ENCODE results near the gene MICU2.
A peak's percentile ranks its signal among the peaks of the same experiment; 100 is the strongest.

Gene MICU2, protein sequence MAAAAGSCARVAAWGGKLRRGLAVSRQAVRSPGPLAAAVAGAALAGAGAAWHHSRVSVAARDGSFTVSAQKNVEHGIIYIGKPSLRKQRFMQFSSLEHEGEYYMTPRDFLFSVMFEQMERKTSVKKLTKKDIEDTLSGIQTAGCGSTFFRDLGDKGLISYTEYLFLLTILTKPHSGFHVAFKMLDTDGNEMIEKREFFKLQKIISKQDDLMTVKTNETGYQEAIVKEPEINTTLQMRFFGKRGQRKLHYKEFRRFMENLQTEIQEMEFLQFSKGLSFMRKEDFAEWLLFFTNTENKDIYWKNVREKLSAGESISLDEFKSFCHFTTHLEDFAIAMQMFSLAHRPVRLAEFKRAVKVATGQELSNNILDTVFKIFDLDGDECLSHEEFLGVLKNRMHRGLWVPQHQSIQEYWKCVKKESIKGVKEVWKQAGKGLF
- total RNA-seq, result 30.4 to 89.3 (median 70.5) reads per million in 9 experiments

DNA sequence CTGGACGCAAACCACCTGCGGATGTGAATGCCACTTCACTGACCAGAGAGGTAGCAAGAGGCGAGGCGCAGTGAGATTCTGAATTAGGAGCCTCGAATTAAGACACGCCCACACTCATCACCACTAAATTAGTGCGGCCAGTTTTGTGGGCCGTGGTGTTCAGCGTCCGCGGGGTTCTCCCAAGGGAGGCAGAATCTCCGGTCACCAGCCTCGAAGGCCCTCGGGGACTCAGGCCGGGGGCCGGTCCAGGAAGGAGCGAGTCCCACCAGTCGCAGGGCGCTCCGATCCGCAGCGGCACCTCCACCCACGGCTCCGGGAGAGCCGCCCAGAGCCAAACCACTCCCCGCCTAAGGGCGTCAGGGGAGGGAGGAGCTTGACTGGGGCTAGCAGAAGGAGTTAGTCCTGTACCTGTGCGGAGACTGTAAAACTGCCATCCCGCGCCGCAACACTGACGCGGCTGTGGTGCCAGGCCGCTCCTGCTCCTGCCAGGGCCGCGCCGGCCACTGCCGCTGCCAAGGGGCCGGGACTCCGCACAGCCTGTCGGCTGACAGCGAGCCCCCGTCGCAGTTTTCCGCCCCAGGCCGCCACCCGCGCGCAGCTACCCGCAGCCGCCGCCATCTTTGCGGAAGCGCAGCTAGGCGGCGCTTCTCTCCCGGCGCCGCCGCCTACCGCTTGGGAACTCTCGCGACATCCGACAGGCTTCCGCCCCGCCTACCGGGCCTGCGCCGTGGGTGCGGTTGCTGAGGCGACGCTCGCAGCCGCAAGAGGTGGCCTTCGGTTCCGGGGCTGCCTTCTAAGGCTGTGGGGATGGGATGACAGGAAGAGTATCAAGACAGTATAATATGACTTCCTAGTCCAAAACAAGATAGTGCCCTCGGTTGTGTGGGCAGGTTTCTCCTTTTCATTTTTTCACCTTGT, at the start of gene MICU2:
Gene MICU2, minus strand, starts transcription at position 640 of the 918 bp plus-strand sequence. Its CDS starts 22 bp downstream, at position 618.
- peak; percentile 95 to 96 (median 96) for DNase-seq
- peak; percentile 89 for ATAC-seq (replicated peaks)
- Mint-ChIP-seq H3K4me1 (ENCODE audit: low read depth in 2 of 2) (peaks cover 28 to 37% of the 10 kb centered on the region in 2 donors), H3K4me3 (peak within 1 kb of the TSS; percentile 76 to 90), H3K9me3 (no peaks in the 10 kb centered on the region), H3K27me3 (peaks cover 12 to 18% of the 10 kb centered on the region in 2 donors), H3K27ac (peak within 1 kb of the TSS; percentile 94 to 95), H3K36me3 (ENCODE audit: insufficient read depth) (peaks cover 26% of the 10 kb centered on the region)

DNA sequence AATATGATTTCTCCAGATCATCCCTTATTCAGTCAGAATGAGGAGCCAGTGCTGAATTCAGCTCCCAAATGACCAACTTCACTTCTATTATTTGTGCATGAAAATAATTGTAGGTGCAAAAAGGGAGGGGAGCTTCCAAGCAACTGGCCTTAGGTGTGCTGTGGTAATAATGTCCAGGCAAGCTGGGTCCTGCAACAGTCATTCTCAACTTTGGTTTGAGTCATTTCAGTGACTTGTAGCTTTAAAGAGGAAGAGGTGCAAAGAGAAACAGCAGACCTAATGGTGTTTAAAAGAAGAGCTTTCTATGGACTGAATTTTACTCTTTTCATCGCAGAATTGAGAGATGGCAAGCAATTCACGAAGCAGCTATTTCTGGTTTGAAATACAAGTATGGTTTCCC, 37.7 kb upstream of the MICU2 start:
- H3K27ac Mint-ChIP-seq, result no peak overlapping the region
- H3K27me3 Mint-ChIP-seq, result peaks cover 5 to 12% of the 10 kb centered on the region in 2 donors
- no peaks in the 10 kb centered on the region for H3K9me3 Mint-ChIP-seq
- H3K4me3 Mint-ChIP-seq, result no peak overlapping the region
- DNase-seq (no peak), ATAC-seq (replicated peaks) (no peak)
- H3K36me3 Mint-ChIP-seq (ENCODE audit: insufficient read depth), result no peaks in the 10 kb centered on the region
- peaks cover 4 to 11% of the 10 kb centered on the region in 2 donors for H3K4me1 Mint-ChIP-seq (ENCODE audit: low read depth in 2 of 2)

DNA sequence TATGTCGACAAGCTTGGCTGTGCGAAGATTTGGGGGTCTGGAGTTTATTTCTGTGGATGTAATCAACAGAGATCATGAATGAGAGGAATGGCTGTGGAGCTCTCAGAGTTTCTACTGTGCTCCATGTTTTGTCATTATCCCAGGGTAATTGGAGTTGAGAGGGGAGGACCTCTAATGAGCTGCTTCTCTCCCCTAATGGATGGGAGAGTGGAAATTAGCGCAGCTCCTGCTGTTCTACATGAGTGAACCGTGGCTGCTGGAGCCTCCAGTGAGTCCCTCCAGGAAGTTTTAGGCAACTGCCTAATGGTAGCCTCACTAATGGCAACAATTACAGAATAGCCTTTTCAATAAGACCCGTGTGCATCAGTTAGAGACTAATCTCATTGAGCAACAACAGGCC, 35.6 kb upstream of the MICU2 start:
- no peaks in the 10 kb centered on the region for H3K9me3 Mint-ChIP-seq
- H3K27ac Mint-ChIP-seq, result no peak overlapping the region
- peaks cover 2% of the 10 kb centered on the region for H3K36me3 Mint-ChIP-seq (ENCODE audit: insufficient read depth)
- H3K4me3 Mint-ChIP-seq, result no peak overlapping the region
- ATAC-seq (replicated peaks) (no peak), DNase-seq (no peak)
- peaks cover 4 to 11% of the 10 kb centered on the region in 2 donors for H3K4me1 Mint-ChIP-seq (ENCODE audit: low read depth in 2 of 2)
- H3K27me3 Mint-ChIP-seq, result peaks cover 0 to 23% of the 10 kb centered on the region in 2 donors

DNA sequence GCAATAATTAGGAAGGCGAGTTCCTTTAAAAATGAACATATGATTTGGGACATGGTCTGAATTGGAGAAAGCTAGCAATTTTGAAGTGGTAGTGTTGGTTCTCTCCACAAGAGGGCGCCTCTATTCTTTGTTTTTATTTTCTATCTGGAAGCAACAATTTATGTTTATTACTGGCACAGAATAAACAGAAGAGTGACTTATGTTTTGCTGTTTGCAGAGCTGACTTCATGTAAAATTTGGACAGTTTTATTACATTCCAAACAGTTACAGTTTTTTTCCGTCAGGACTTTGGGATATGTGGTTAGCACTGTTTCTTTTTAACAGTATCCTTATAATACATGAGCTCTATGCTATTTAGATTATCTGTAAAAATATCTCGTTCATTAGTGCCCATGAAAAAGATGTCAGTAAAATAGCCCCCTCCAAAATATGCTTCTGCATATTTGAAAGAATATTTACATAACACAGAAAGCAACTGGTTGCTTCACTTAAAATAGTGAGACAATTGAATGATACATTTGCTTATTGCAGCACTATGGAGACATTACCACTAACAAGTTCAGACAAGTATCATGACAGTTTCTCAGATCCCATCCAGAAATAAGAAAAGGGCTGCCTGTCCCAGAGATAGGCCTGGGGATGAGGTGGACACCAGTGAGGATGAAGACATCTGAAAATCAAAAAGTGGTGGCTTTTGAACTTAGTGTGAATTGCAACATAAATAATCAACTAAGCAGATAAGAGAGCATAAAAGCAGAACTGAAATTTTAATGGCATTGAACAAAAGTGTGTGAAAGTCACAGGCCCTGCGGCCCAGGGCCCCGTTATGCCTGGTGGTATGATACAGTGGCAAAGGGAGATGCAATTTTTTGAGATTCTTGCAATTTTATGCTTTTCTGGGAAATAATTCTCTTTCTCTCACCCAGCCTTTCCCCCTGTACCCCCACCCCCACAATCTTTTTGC, 34.6 kb upstream of the MICU2 start:
- Mint-ChIP-seq H3K27ac (no peak overlapping the region), H3K27me3 (peaks cover 0 to 23% of the 10 kb centered on the region in 2 donors), H3K36me3 (ENCODE audit: insufficient read depth) (peaks cover 2% of the 10 kb centered on the region), H3K9me3 (no peaks in the 10 kb centered on the region), H3K4me1 (ENCODE audit: low read depth in 2 of 2) (peaks cover 4 to 11% of the 10 kb centered on the region in 2 donors), H3K4me3 (no peak overlapping the region)
- DNase-seq (peak; percentile 46 to 50 (median 47)), ATAC-seq (replicated peaks) (peak; percentile 48)

DNA sequence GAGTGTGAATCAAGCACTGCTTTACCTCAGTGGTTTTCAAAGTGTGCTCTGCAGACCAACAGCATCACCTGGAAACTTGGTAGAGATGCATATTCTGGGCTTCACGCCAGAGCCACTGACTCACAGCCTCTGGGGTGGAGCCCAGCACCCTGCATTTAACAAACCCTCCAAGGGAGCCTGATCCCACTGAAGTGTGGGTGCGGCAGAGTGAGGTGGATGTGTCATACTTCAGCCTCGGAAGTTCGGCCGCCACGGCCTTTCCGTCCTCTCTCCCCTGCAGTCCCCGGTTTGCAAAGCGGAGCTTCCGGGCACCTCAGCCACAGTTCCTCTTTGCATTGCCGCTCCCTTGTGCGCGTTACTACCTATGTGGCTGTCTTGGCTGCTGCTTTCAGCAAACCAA, 33.3 kb upstream of the MICU2 start:
- Mint-ChIP-seq H3K4me3 (peak overlapping the region in 1 of 2 donors; percentile 4), H3K9me3 (no peaks in the 10 kb centered on the region), H3K4me1 (ENCODE audit: low read depth in 2 of 2) (peaks cover 4 to 11% of the 10 kb centered on the region in 2 donors), H3K36me3 (ENCODE audit: insufficient read depth) (peaks cover 5% of the 10 kb centered on the region), H3K27me3 (peaks cover 0 to 23% of the 10 kb centered on the region in 2 donors), H3K27ac (no peak overlapping the region)
- DNase-seq (peak in 1 of 3 experiments; percentile 7), ATAC-seq (replicated peaks) (peak; percentile 82)

DNA sequence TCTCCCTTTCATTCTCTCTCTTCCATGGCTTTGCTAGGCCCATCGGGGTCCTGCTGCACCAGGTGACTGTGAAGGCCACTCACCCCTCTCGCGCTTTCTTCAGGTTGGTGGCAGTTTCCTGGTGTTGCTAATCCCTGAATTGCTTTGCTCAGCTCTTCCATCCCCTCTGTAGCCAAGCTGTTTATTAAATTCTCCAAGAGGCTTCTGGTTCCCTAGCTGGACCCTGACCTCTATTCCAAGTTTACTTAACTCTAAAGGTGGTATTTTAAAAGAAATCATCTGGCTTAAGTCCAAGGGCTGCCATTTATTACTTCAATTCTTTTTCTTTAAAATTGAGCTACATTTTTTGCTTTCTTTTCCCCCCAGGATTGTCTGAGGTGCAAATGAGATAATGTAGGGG, 32.7 kb upstream of the MICU2 start:
- peaks cover 4 to 11% of the 10 kb centered on the region in 2 donors for H3K4me1 Mint-ChIP-seq (ENCODE audit: low read depth in 2 of 2)
- no peak overlapping the region for H3K4me3 Mint-ChIP-seq
- no peak for ATAC-seq (replicated peaks)

DNA sequence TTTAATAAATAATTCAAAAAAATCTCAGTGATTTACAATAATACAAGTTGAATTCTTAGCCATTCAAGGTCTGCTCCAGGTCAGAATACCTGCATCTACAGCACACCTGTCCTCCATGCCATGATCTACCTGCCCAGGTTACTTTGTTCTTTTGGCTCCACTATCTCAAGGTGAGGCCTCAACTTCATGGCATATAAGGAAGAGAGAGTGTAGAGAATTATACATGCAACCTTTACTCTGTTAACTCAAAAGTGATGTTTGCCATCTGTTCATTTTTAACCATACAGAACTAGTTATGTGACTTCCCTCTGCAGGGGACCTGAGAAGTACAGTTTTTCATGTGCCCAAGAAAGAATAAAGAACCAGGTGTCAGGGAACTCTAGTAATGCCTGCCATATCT, 28.2 kb upstream of the MICU2 start:
- H3K9me3 Mint-ChIP-seq, result no peaks in the 10 kb centered on the region
- no peak for ATAC-seq (replicated peaks)
- H3K27ac Mint-ChIP-seq, result no peak overlapping the region
- peaks cover 16 to 33% of the 10 kb centered on the region in 2 donors for H3K27me3 Mint-ChIP-seq
- DNase-seq, result no peak
- H3K4me3 Mint-ChIP-seq, result no peak overlapping the region
- peaks cover 0 to 1% of the 10 kb centered on the region in 2 donors for H3K4me1 Mint-ChIP-seq (ENCODE audit: low read depth in 2 of 2)
- peaks cover 5% of the 10 kb centered on the region for H3K36me3 Mint-ChIP-seq (ENCODE audit: insufficient read depth)

More for the DNA sequence above, 32.7 kb upstream of the MICU2 start:
- DNase-seq, result no peak
- peaks cover 3 to 29% of the 10 kb centered on the region in 2 donors for H3K27me3 Mint-ChIP-seq
- H3K36me3 Mint-ChIP-seq (ENCODE audit: insufficient read depth), result peaks cover 5% of the 10 kb centered on the region
- H3K27ac Mint-ChIP-seq, result no peak overlapping the region
- no peaks in the 10 kb centered on the region for H3K9me3 Mint-ChIP-seq

DNA sequence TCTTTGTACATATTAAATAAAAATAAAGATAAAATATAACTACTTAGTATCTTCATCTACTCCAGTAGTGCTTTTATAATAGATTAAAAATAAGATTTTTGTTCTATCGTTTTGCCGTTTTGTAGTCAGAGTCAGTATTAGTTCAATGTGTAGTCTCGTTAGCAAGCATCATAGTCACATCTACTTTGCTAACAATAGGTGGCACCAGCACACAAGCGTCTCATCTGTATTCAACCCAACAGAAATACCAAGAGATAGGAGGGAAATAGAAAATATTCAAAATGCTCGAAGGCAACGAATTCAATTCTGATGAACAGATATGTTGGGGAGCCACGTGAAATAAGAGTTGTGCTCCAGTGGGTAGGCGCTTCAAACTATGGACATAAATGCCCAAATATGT, 21.4 kb upstream of the MICU2 start:
- Mint-ChIP-seq H3K4me3 (no peak overlapping the region), H3K27ac (no peak overlapping the region), H3K4me1 (ENCODE audit: low read depth in 2 of 2) (no peaks in the 10 kb centered on the region), H3K36me3 (ENCODE audit: insufficient read depth) (no peaks in the 10 kb centered on the region), H3K9me3 (no peaks in the 10 kb centered on the region), H3K27me3 (peaks cover 6% of the 10 kb centered on the region in 2 donors)
- DNase-seq (no peak), ATAC-seq (replicated peaks) (peak; percentile 40)

DNA sequence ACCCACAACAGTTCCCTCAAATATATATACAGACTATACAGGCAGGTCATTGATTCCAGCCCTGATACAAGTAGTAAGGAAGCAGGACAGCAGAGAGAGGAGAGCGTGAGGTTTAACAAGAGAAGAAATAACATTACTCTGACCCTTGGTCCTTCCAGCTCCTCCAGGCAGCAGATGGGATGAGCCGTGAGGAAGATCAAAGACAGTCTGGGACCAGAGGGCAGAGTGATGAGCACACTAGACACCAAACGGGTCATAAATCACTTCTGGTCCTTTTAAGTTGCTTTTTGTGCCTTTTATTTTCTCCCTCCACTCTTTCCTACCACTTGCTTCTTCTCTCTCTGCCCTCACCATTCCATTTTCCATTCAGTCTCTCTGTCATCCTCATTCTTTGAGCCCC, 16.9 kb upstream of the MICU2 start:
- Mint-ChIP-seq H3K36me3 (ENCODE audit: insufficient read depth) (no peaks in the 10 kb centered on the region), H3K4me3 (no peak overlapping the region), H3K9me3 (no peaks in the 10 kb centered on the region), H3K27me3 (peaks cover 20 to 28% of the 10 kb centered on the region in 2 donors), H3K27ac (no peak overlapping the region), H3K4me1 (ENCODE audit: low read depth in 2 of 2) (no peaks in the 10 kb centered on the region)
- ATAC-seq (replicated peaks) (no peak), DNase-seq (no peak)

DNA sequence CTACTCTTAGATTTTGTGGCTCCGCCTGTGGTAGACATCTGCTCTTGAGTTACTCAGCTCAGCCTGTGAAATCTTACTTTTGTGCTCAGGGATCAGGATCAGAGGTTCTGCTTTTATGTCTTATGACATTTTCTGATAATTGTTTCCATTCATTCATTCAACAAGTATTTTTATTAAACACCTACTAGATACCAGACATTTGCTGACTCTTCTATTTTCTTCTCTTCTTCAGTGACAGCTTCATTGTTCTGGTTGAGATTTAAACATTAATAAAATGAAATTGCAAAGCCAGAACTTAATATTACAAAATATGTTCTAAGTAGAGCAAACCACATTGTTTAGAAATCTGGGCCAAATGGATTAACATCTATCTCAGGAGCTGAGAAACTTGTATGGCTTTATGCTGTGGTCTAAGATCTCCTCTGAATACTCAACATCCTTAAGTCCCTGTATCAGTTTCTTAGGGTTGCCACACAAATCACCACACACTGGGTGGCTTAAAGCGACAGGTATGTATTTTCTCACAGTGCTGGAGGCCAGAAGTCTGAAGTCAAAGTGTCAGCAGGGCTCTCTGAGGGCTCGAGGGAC, 15.8 kb upstream of the MICU2 start:
- H3K36me3 Mint-ChIP-seq (ENCODE audit: insufficient read depth), result no peaks in the 10 kb centered on the region
- DNase-seq (no peak), ATAC-seq (replicated peaks) (no peak)
- no peak overlapping the region for H3K4me3 Mint-ChIP-seq
- no peaks in the 10 kb centered on the region for H3K9me3 Mint-ChIP-seq
- H3K27me3 Mint-ChIP-seq, result peaks cover 20 to 28% of the 10 kb centered on the region in 2 donors
- no peaks in the 10 kb centered on the region for H3K4me1 Mint-ChIP-seq (ENCODE audit: low read depth in 2 of 2)
- no peak overlapping the region for H3K27ac Mint-ChIP-seq

DNA sequence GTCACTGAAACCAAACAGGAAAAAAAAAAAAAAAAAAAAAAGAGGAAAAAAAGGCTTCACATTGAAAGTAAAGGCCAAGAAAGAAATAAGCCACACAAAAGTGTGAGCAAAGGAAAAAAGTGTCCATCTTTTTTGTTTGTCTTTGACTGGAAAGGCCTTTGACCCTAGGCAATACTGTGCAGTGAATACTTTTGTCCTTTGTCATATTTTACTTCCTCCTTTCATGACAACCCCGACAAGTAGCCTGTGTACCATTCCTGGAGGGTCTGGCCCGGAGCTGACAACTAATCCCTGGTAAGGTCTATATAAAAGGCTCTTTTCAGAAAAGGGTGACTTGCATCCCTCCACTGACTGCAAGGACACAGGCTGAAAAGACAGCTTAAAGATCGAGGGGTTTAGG, 12.9 kb upstream of the MICU2 start:
- Mint-ChIP-seq H3K9me3 (no peaks in the 10 kb centered on the region), H3K27ac (no peak overlapping the region), H3K36me3 (ENCODE audit: insufficient read depth) (no peaks in the 10 kb centered on the region), H3K27me3 (peaks cover 24% of the 10 kb centered on the region in 2 donors), H3K4me1 (ENCODE audit: low read depth in 2 of 2) (no peaks in the 10 kb centered on the region), H3K4me3 (no peak overlapping the region)
- DNase-seq, result no peak
- no peak for ATAC-seq (replicated peaks)

DNA sequence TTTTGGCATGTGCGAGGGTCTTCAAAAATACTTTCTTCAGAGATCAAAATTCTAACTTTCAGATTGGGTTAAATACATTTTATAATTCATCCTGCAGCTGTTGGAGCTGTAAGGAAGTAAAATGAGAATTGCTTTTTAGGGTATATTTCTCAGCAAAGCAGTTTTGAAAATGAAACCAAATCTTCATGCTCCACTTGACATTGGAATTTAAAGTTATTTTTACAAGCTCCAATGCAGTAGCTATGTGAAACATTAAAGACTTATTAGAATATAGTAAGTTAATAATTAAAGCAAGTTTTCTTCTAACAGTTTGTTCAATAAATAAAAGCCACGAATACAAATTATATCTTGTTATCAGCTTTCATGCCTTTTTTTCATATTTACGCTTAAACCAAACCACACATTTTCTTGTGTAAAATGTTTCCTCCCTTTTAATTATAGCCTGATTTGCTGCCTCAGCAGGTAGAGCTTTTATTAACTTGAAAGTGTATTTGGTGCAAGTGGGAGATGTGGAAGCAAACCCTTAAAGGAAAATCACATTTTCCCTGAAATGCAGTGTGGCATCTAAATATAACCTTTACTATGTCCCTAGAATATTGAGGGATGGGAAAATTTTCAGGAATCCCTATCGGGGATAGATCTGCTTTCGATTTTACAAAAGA, 12.4 kb upstream of the MICU2 start:
- no peaks in the 10 kb centered on the region for H3K4me1 Mint-ChIP-seq (ENCODE audit: low read depth in 2 of 2)
- no peaks in the 10 kb centered on the region for H3K9me3 Mint-ChIP-seq
- no peak overlapping the region for H3K4me3 Mint-ChIP-seq
- ATAC-seq (replicated peaks), result no peak
- no peak for DNase-seq
- no peaks in the 10 kb centered on the region for H3K36me3 Mint-ChIP-seq (ENCODE audit: insufficient read depth)
- peaks cover 21 to 29% of the 10 kb centered on the region in 2 donors for H3K27me3 Mint-ChIP-seq
- no peak overlapping the region for H3K27ac Mint-ChIP-seq

Data from effector memory CD8-positive, alpha-beta T cell (primary cell).